ENCODE results near the gene AP2M1. TPM values are rescaled to one million over a fixed set of nuclear protein-coding genes. Genes with fewer than 3 reads are reported as not detected.

The AP2M1 gene
- total and polyA plus RNA-seq, 4 donors, result 71.9 to 200 (median 135) TPM

DNA sequence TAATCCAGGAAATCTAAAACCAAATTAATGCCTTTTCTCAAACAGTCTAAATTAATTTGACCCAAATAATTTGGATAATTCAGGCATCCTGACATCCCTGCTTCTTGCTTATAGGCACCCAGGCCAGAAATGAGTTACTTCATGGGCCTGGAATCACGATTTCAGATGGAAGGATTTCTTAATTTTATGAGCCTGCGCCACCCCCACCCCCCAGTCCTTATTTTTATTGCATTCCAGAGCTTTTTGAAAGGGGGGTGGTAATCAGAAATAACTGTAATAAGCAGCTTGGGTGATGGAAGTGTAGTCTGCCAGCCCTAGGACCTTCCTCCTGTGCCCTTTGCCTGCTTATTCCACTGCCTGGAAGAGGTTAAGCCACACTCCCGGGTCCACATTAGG lies 1.3 kb downstream of the AP2M1 start:
- no peaks in the 10 kb centered on the region for H3K9me3 ChIP-seq (ENCODE audit: control insufficient read depth in 4 of 4, low read length in 3 of 4)
- peak overlapping the region; percentile 33 to 94 for H3K27ac ChIP-seq (ENCODE audit: low read depth in 1 of 2, low read length in 2 of 2)
- peak overlapping the region in 1 of 2 donors; percentile 55 for H3K9ac ChIP-seq (ENCODE audit: low read depth in 1 of 2, low read length in 2 of 2)
- peaks cover 6 to 29% (median 19%) of the 10 kb centered on the region in 4 donors for H3K4me1 ChIP-seq (ENCODE audit: control insufficient read depth in 4 of 4, insufficient read depth in 4 of 4, low read length in 3 of 4)
- H3K36me3 ChIP-seq (ENCODE audit: control insufficient read depth in 4 of 4, insufficient read depth in 3 of 4, low read depth in 1 of 4, low read length in 3 of 4), result peaks cover 10 to 42% (median 27%) of the 10 kb centered on the region in 4 donors
- 62% methylated on average over 3 of the region's 3 CpGs for WGBS
- H3K27me3 ChIP-seq (ENCODE audit: control insufficient read depth in 4 of 4, insufficient read depth in 4 of 4, low read length in 3 of 4), result no peaks in the 10 kb centered on the region
- TF ChIP-seq HNF4A (conservative IDR thresholded peaks at IDR 0.05) (no peak), TAF1 (conservative IDR thresholded peaks at IDR 0.05) (no peak), RXRA (IDR thresholded peaks at IDR 0.05) (no peak), RAD21 (IDR thresholded peaks at IDR 0.05) (no peak), HNF4G (IDR thresholded peaks at IDR 0.05) (no peak), FOXA1 (IDR thresholded peaks at IDR 0.05) (no peak), SP1 (IDR thresholded peaks at IDR 0.05) (no peak), JUND (IDR thresholded peaks at IDR 0.05) (no peak), GABPA (IDR thresholded peaks at IDR 0.05 in 1 of 2, conservative IDR thresholded peaks at IDR 0.05 in 1 of 2) (no peak)
- TF ChIP-seq, protein P1, sequence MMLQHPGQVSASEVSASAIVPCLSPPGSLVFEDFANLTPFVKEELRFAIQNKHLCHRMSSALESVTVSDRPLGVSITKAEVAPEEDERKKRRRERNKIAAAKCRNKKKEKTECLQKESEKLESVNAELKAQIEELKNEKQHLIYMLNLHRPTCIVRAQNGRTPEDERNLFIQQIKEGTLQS (IDR thresholded peaks at IDR 0.05), result no peak
- TF ChIP-seq, protein P2, sequence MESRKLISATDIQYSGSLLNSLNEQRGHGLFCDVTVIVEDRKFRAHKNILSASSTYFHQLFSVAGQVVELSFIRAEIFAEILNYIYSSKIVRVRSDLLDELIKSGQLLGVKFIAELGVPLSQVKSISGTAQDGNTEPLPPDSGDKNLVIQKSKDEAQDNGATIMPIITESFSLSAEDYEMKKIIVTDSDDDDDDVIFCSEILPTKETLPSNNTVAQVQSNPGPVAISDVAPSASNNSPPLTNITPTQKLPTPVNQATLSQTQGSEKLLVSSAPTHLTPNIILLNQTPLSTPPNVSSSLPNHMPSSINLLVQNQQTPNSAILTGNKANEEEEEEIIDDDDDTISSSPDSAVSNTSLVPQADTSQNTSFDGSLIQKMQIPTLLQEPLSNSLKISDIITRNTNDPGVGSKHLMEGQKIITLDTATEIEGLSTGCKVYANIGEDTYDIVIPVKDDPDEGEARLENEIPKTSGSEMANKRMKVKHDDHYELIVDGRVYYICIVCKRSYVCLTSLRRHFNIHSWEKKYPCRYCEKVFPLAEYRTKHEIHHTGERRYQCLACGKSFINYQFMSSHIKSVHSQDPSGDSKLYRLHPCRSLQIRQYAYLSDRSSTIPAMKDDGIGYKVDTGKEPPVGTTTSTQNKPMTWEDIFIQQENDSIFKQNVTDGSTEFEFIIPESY (IDR thresholded peaks at IDR 0.05), result no peak
- DNase-seq (ENCODE audit: low spot score), result no peak
- peak overlapping the region; percentile 79 to 96 (median 92) for H3K4me3 ChIP-seq (ENCODE audit: low read depth in 1 of 3, low read length in 3 of 3)

DNA sequence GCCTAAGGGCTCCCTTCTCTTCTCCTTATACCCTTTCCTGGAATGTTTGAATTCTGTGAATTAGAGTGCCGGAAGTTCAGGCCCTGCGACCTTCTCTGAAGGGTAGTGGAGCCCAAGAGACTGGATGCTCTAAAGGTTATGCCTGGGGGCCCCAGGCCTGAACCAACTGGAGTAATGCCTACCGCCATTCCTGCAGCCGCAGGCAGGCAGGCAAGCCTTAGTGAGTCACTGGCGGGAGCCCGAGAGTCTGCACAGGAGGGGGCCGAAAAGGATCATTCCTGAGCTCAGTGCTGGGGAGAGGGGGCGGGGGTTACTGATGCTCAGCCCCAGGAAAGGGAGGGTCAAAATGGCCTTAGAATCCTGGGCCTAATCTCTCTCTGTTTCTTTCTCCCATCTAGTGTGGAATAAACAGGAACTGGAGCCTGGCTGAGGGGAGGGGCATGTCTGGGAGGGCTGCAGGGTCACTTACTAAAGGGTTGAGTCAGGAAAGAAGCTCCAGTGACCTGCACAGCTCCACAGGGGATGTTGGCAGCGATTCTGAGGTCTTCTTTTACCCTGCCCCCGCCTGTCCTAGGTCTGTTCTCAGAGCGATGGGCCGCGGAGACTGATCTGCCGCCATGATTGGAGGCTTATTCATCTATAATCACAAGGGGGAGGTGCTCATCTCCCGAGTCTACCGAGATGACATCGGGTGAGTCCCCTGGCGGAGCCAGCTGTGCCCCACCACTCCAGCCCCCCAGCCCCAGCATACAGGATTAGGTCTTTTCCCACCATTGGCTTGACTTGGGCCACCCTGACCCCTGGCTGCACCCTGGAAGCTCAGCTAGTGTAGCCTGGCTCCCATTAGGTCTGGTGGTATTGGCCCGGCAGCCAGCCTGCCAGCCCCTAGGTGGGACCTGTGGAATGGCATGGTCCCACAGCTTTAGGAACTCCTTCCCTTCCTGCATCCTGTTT lies 2.0 kb downstream of the AP2M1 start:
- Histone ChIP-seq H3K9me3 (ENCODE audit: control insufficient read depth in 4 of 4, low read length in 3 of 4) (no peaks in the 10 kb centered on the region), H3K4me1 (ENCODE audit: control insufficient read depth in 4 of 4, insufficient read depth in 4 of 4, low read length in 3 of 4) (peaks cover 6 to 29% (median 19%) of the 10 kb centered on the region in 4 donors), H3K27ac (ENCODE audit: low read depth in 1 of 2, low read length in 2 of 2) (peak overlapping the region; percentile 33 to 94), H3K27me3 (ENCODE audit: control insufficient read depth in 4 of 4, insufficient read depth in 4 of 4, low read length in 3 of 4) (no peaks in the 10 kb centered on the region), H3K4me3 (ENCODE audit: low read depth in 1 of 3, low read length in 3 of 3) (peak overlapping the region; percentile 9 to 79 (median 40)), H3K36me3 (ENCODE audit: control insufficient read depth in 4 of 4, insufficient read depth in 3 of 4, low read depth in 1 of 4, low read length in 3 of 4) (peaks cover 11 to 43% (median 27%) of the 10 kb centered on the region in 4 donors), H3K9ac (ENCODE audit: low read depth in 1 of 2, low read length in 2 of 2) (peak overlapping the region in 1 of 2 donors; percentile 55)
- WGBS, result 71% methylated on average over 19 of the region's 19 CpGs
- TF ChIP-seq RAD21 (IDR thresholded peaks at IDR 0.05), result no peak
- TF ChIP-seq, protein P3, sequence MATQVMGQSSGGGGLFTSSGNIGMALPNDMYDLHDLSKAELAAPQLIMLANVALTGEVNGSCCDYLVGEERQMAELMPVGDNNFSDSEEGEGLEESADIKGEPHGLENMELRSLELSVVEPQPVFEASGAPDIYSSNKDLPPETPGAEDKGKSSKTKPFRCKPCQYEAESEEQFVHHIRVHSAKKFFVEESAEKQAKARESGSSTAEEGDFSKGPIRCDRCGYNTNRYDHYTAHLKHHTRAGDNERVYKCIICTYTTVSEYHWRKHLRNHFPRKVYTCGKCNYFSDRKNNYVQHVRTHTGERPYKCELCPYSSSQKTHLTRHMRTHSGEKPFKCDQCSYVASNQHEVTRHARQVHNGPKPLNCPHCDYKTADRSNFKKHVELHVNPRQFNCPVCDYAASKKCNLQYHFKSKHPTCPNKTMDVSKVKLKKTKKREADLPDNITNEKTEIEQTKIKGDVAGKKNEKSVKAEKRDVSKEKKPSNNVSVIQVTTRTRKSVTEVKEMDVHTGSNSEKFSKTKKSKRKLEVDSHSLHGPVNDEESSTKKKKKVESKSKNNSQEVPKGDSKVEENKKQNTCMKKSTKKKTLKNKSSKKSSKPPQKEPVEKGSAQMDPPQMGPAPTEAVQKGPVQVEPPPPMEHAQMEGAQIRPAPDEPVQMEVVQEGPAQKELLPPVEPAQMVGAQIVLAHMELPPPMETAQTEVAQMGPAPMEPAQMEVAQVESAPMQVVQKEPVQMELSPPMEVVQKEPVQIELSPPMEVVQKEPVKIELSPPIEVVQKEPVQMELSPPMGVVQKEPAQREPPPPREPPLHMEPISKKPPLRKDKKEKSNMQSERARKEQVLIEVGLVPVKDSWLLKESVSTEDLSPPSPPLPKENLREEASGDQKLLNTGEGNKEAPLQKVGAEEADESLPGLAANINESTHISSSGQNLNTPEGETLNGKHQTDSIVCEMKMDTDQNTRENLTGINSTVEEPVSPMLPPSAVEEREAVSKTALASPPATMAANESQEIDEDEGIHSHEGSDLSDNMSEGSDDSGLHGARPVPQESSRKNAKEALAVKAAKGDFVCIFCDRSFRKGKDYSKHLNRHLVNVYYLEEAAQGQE (IDR thresholded peaks at IDR 0.05), result peak; percentile 22
- peak; percentile 26 for TF ChIP-seq SP1 (IDR thresholded peaks at IDR 0.05)
- no peak for TF ChIP-seq JUND (IDR thresholded peaks at IDR 0.05)
- TF ChIP-seq HNF4G (IDR thresholded peaks at IDR 0.05), result no peak
- TF ChIP-seq NR2F2 (IDR thresholded peaks at IDR 0.05), result peak; percentile 68
- TF ChIP-seq TAF1 (conservative IDR thresholded peaks at IDR 0.05), result no peak
- TF ChIP-seq HNF4A (conservative IDR thresholded peaks at IDR 0.05), result no peak
- TF ChIP-seq RXRA (IDR thresholded peaks at IDR 0.05), result peak in 1 of 2 donors; percentile 27
- TF ChIP-seq GABPA (IDR thresholded peaks at IDR 0.05 in 1 of 2, conservative IDR thresholded peaks at IDR 0.05 in 1 of 2), result no peak
- TF ChIP-seq, protein P2 (IDR thresholded peaks at IDR 0.05), result no peak
- peak; percentile 47 for TF ChIP-seq YY1 (IDR thresholded peaks at IDR 0.05)
- DNase-seq (ENCODE audit: low spot score), result no peak
